K562 treated with DMSO at 1 percent for 24 hours (cell line): ENCODE data around the gene CLDN3. TPM values are rescaled to one million over a fixed set of nuclear protein-coding genes. Genes with fewer than 3 reads are reported as not detected.

Experiments
- total RNA-seq: library from RNA; unstranded; fragments of 300-600 nt; gene quantifications from 2 replicates; pipeline ENCODE4 v1.2.3, GENCODE V29; 2022; ENCODE audit warnings: low read depth; ENCODE audit not compliant: insufficient read depth

The CLDN3 gene, protein sequence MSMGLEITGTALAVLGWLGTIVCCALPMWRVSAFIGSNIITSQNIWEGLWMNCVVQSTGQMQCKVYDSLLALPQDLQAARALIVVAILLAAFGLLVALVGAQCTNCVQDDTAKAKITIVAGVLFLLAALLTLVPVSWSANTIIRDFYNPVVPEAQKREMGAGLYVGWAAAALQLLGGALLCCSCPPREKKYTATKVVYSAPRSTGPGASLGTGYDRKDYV
- total RNA-seq, result not detected in 2 replicates

GRCh38 chr7:73770002-73770859, at the start of gene CLDN3:
Gene CLDN3, minus strand, starts transcription at chr7:73770270. Its CDS starts 221 bp downstream, at chr7:73770049.

GRCh38 chr7:73738612-73739386, 31.3 kb downstream of the CLDN3 start, which contains the start of gene ABHD11:
Gene ABHD11, minus strand, starts transcription at chr7:73738802. Its CDS starts 32 bp downstream, at chr7:73738770.

Other genes starting within 250 kb of the CLDN3 start
- gene BAZ1B, start 248.0 kb downstream of the CLDN3 start, total RNA-seq, result 56.9 and 63.3 TPM in 2 replicates
- 95.2 and 104 TPM in 2 replicates for gene BCL7B, start 212.6 kb downstream of the CLDN3 start, total RNA-seq
- gene TBL2, start 191.7 kb downstream of the CLDN3 start, total RNA-seq, result 81.6 and 88.0 TPM in 2 replicates
- 26.1 and 30.0 TPM in 2 replicates for gene MLXIPL, start 145.7 kb downstream of the CLDN3 start, total RNA-seq
- gene VPS37D, start 102.4 kb downstream of the CLDN3 start, total RNA-seq, result 2.7 and 4.3 TPM in 2 replicates
- gene DNAJC30, start 86.8 kb downstream of the CLDN3 start, total RNA-seq, result 7.5 and 8.2 TPM in 2 replicates
- gene BUD23, start 86.7 kb downstream of the CLDN3 start, total RNA-seq, result 116 and 120 TPM in 2 replicates
- 11.9 and 16.2 TPM in 2 replicates for gene STX1A, start 50.6 kb downstream of the CLDN3 start, total RNA-seq
- gene ABHD11, start 31.5 kb downstream of the CLDN3 start, total RNA-seq, result 23.5 and 24.1 TPM in 2 replicates
- 0.13 and 0.28 TPM in 2 replicates for gene CLDN4, start 60.7 kb upstream of the CLDN3 start, total RNA-seq
- 0.78 and 1.8 TPM in 2 replicates for gene METTL27, start 72.2 kb upstream of the CLDN3 start, total RNA-seq
- gene TMEM270, start 90.9 kb upstream of the CLDN3 start, total RNA-seq, result not detected in 2 replicates